CD14-positive monocyte (primary cell): ENCODE data around the gene FIZ1. TPM values are rescaled to one million over a fixed set of nuclear protein-coding genes. Genes with fewer than 3 reads are reported as not detected.
A peak's percentile ranks its signal among the peaks of the same experiment; 100 is the strongest.
"Not testable (repeated sequence)": the region's sequence is repeated elsewhere in the genome, so short reads cannot be mapped to it uniquely, and the experiment has no call there.

Experiments used
- DNase-seq, 3 donors: peaks; one replicate each; pipeline ENCODE4 v3.0.0-alpha.2; 2011 to 2022
- H2AFZ ChIP-seq: 2 replicates; pipeline ENCODE4 v1.6.0; 2012; ENCODE audit warnings: mild to moderate bottlenecking, low read depth, low read length, inconsistent platforms; ENCODE audit not compliant: insufficient read depth, poor library complexity, severe bottlenecking
- H3K27ac ChIP-seq, 2 donors: 1 replicate in 1 of 2; 2 replicates in 1 of 2; pipeline ENCODE4 v1.5.1; 2012 to 2013; ENCODE audit warnings: low read length in 2 of 2, control low read depth in 1 of 2, inconsistent platforms in 1 of 2, low read depth in 1 of 2, mild to moderate bottlenecking in 1 of 2
- H3K27me3 ChIP-seq, 2 donors: one replicate each; pipeline versions ENCODE4 v1.6.0 to v1.6.1; 2011 to 2013; ENCODE audit warnings: low read length in 2 of 2; ENCODE audit not compliant: control insufficient read depth in 2 of 2, insufficient read depth in 2 of 2
- H3K36me3 ChIP-seq, 2 donors: replicated peaks in 1 of 2; 1 replicate in 1 of 2; 2 replicates in 1 of 2; pipeline versions ENCODE4 v1.5.1 to v1.6.1; 2012 to 2013; ENCODE audit warnings: low read length in 2 of 2, control low read depth in 1 of 2, inconsistent platforms in 1 of 2, mild to moderate bottlenecking in 1 of 2; ENCODE audit not compliant: insufficient read depth in 2 of 2, control insufficient read depth in 1 of 2
- H3K4me1 ChIP-seq, 2 donors: 1 replicate in 1 of 2; 2 replicates in 1 of 2; pipeline versions ENCODE4 v1.5.1 to v1.6.1; 2012 to 2013; ENCODE audit warnings: low read length in 2 of 2, control low read depth in 1 of 2, inconsistent platforms in 1 of 2, mild to moderate bottlenecking in 1 of 2, moderate library complexity in 1 of 2; ENCODE audit not compliant: insufficient read depth in 2 of 2, control insufficient read depth in 1 of 2
- H3K4me2 ChIP-seq: replicated peaks from 2 replicates; pipeline ENCODE3; 2012; ENCODE audit warnings: low read length, moderate library complexity, mild to moderate bottlenecking; ENCODE audit not compliant: poor library complexity, severe bottlenecking; ENCODE audit errors: extremely low read depth
- H3K4me3 ChIP-seq, 3 experiments: fragments of 200-600 bp in 1 of 3; sonication (generic) in 1 of 3; replicated peaks in 1 of 3; 1 replicate in 2 of 3; 2 replicates in 1 of 3; pipeline ENCODE4 v1.5.1; 2011 to 2013; ENCODE audit warnings: low read length in 3 of 3, mild to moderate bottlenecking in 3 of 3, control low read depth in 2 of 3, low read depth in 2 of 3, inconsistent platforms in 1 of 3, moderate library complexity in 1 of 3
- H3K79me2 ChIP-seq: 2 replicates; pipeline ENCODE4 v1.6.0; 2012; ENCODE audit warnings: mild to moderate bottlenecking, control low read depth, inconsistent platforms, low read length, moderate library complexity; ENCODE audit not compliant: insufficient read depth
- H3K9ac ChIP-seq: 2 replicates; pipeline ENCODE4 v1.6.0; 2017; ENCODE audit warnings: low read length, mild to moderate bottlenecking; ENCODE audit not compliant: insufficient read depth, poor library complexity, severe bottlenecking
- H3K9me3 ChIP-seq, 2 donors: replicated peaks in 1 of 2; 1 replicate in 1 of 2; 2 replicates in 1 of 2; pipeline versions ENCODE4 v1.5.1 to v1.6.1; 2012 to 2013; ENCODE audit warnings: low read length in 2 of 2, control low read depth in 1 of 2; ENCODE audit not compliant: control insufficient read depth in 1 of 2, insufficient read depth in 1 of 2
- H4K20me1 ChIP-seq: 2 replicates; pipeline ENCODE4 v1.6.0; 2012; ENCODE audit warnings: mild to moderate bottlenecking, low read length, control low read depth, moderate library complexity; ENCODE audit not compliant: insufficient read depth
- H3K27ac Mint-ChIP-seq, 7 donors: one replicate each; pipeline ENCODE4 v1.8.0; 2020; ENCODE audit warnings: mild to moderate bottlenecking in 7 of 7, mixed read lengths in 7 of 7, moderate library complexity in 6 of 7, inconsistent platforms in 2 of 7
- H3K27me3 Mint-ChIP-seq, 3 donors: one replicate each; pipeline ENCODE4 v1.8.0; 2021 to 2022; ENCODE audit warnings: low read depth in 3 of 3, mild to moderate bottlenecking in 3 of 3, mixed read lengths in 3 of 3, moderate library complexity in 3 of 3, inconsistent platforms in 1 of 3
- H3K36me3 Mint-ChIP-seq, 2 donors: one replicate each; pipeline ENCODE4 v1.8.0; 2020; ENCODE audit warnings: mixed read lengths in 2 of 2, inconsistent platforms in 1 of 2, mild to moderate bottlenecking in 1 of 2
- H3K4me1 Mint-ChIP-seq: one replicate; pipeline ENCODE4 v1.8.0; 2020; ENCODE audit warnings: mild to moderate bottlenecking, mixed read lengths
- H3K4me3 Mint-ChIP-seq, 2 donors: one replicate each; pipeline ENCODE4 v1.8.0; 2020; ENCODE audit warnings: mild to moderate bottlenecking in 2 of 2, mixed read lengths in 2 of 2, moderate library complexity in 1 of 2
- H3K9me3 Mint-ChIP-seq, 7 donors: one replicate each; pipeline ENCODE4 v1.8.0; 2020 to 2022; ENCODE audit warnings: mixed read lengths in 7 of 7, mild to moderate bottlenecking in 6 of 7, moderate library complexity in 6 of 7, inconsistent platforms in 2 of 7
- CTCF ChIP-seq: fragments of 200-600 bp; IDR thresholded peaks from one replicate; pipeline ENCODE4 v1.8.0; 2022; ENCODE audit warnings: antibody characterized with exemption, mild to moderate bottlenecking
- WGBS: methylation state at CpG from one replicate; pipeline ENCODE4 v1.1.5; 2013; ENCODE audit warnings: missing lambda C conversion rate; ENCODE audit not compliant: insufficient coverage; 5-methylcytosine and 5-hydroxymethylcytosine counted together
- intact Hi-C, 2 donors: fragments of 100-400 bp; cut with micrococcal nuclease; formaldehyde crosslinking; loops; one replicate each; pipeline versions ENCODE4 v1.15.0 to v1.15.1; 2023
- polyA plus RNA-seq, 3 donors: library from polyadenylated mRNA; depleted of rRNA in 1 of 3; unstranded in 2 of 3; stranded (reverse) in 1 of 3; fragments of 300-500 nt in 2 of 3; fragments of >200 nt in 1 of 3; fragmentation: Illumina TruSeq in 2 of 3; gene quantifications; 1 replicate in 2 of 3; 2 replicates in 1 of 3; pipeline ENCODE4 v1.2.3, GENCODE V29; 2012 to 2021

The FIZ1 gene
- polyA plus RNA-seq, 3 donors = 1.2 to 2.6 (median 1.6) TPM

- intact Hi-C loops = loop anchor here in 1 of 2 donors (5.0 kb wide), 2 partner anchors 37 to 47 kb away; partner anchors contain the start of gene ZNF784
- Mint-ChIP-seq H3K4me3 (peak overlapping the region in 1 of 2 donors; percentile 86), H3K27ac (no peak overlapping the region), H3K36me3 (peaks cover 0 to 3% of the 10 kb centered on the region in 2 donors), H3K4me1 (peaks cover 35% of the 10 kb centered on the region), H3K27me3 (peaks cover 25 to 35% (median 34%) of the 10 kb centered on the region in 3 donors), H3K9me3 (peaks cover 0 to 9% (median 1%) of the 10 kb centered on the region in 7 donors)
- no peaks in the 10 kb centered on the region for H4K20me1 ChIP-seq
- 96% methylated on average over 8 of the region's 11 CpGs for WGBS
- H3K79me2 ChIP-seq = no peaks in the 10 kb centered on the region
- H3K36me3 ChIP-seq = no peaks in the 10 kb centered on the region
- H2AFZ ChIP-seq = no peak overlapping the region
- no peak for TF ChIP-seq CTCF
- H3K4me1 ChIP-seq = peaks cover 22 to 40% of the 10 kb centered on the region in 2 donors
- no peak overlapping the region for H3K9ac ChIP-seq
- no peak overlapping the region for H3K27ac ChIP-seq
- H3K27me3 ChIP-seq = peaks cover 9 to 29% of the 10 kb centered on the region in 2 donors
- no peak for DNase-seq
- H3K4me3 ChIP-seq = no peak overlapping the region
- H3K9me3 ChIP-seq = no peaks in the 10 kb centered on the region
- no peak overlapping the region for H3K4me2 ChIP-seq
These were observed 14.4 kb downstream of the FIZ1 start for GRCh38 chr19:55584871-55585270.

- no CpG with 5 or more reads among the region's 8 CpGs for WGBS
- H3K4me1 ChIP-seq = peaks cover 27 to 44% of the 10 kb centered on the region in 2 donors
- H3K9me3 ChIP-seq, H3K27ac Mint-ChIP-seq, H4K20me1 ChIP-seq, H2AFZ ChIP-seq, H3K9me3 Mint-ChIP-seq, H3K9ac ChIP-seq, H3K36me3 ChIP-seq, H3K27ac ChIP-seq, H3K4me3 ChIP-seq, H3K4me2 ChIP-seq, DNase-seq, H3K4me3 Mint-ChIP-seq, H3K36me3 Mint-ChIP-seq, H3K79me2 ChIP-seq: not testable (repeated sequence)
- Mint-ChIP-seq H3K27me3 (peaks cover 25 to 34% (median 34%) of the 10 kb centered on the region in 3 donors), H3K4me1 (peaks cover 39% of the 10 kb centered on the region)
- peaks cover 9 to 29% of the 10 kb centered on the region in 2 donors for H3K27me3 ChIP-seq
- intact Hi-C loops = loop anchor here in 1 of 2 donors (5.0 kb wide), 1 partner anchor 48 kb away; no protein-coding TSS in a partner anchor
These were observed 15.4 kb downstream of the FIZ1 start for GRCh38 chr19:55583897-55584296.

GRCh38 chr19:55582284-55582683 is 17.0 kb downstream of the FIZ1 start:
- H3K4me1 Mint-ChIP-seq = peaks cover 37% of the 10 kb centered on the region
- not testable (repeated sequence) for H3K4me3 Mint-ChIP-seq
- WGBS = 88% methylated on average over 1 of the region's 4 CpGs

More at GRCh38 chr19:55582284-55582683, 17.0 kb downstream of the FIZ1 start:
- not testable (repeated sequence) for H3K36me3 ChIP-seq, H2AFZ ChIP-seq, H3K36me3 Mint-ChIP-seq, H3K4me3 ChIP-seq, H3K4me2 ChIP-seq, H3K79me2 ChIP-seq, H3K27ac ChIP-seq, H3K9ac ChIP-seq, H3K9me3 ChIP-seq, H4K20me1 ChIP-seq, H3K9me3 Mint-ChIP-seq, DNase-seq, H3K27ac Mint-ChIP-seq
- Histone ChIP-seq H3K27me3 (peaks cover 9 to 29% of the 10 kb centered on the region in 2 donors), H3K4me1 (peaks cover 24 to 41% of the 10 kb centered on the region in 2 donors)
- peaks cover 25 to 32% (median 32%) of the 10 kb centered on the region in 3 donors for H3K27me3 Mint-ChIP-seq
- intact Hi-C loops = loop anchor here in 1 of 2 donors (5.0 kb wide), 1 partner anchor 50 kb away; no protein-coding TSS in a partner anchor
